GM20000 (cell line): ENCODE data around the gene PTPN18.
A peak's percentile ranks its signal among the peaks of the same experiment; 100 is the strongest.

ENCODE experiments used
- DNase-seq: peaks from one replicate; pipeline ENCODE4 v3.0.0; 2012; ENCODE audit warnings: low spot score
- CTCF ChIP-seq: IDR thresholded peaks from 2 replicates; pipeline ENCODE4 v1.5.1; 2012; ENCODE audit warnings: mild to moderate bottlenecking, control low read depth; ENCODE audit errors: extremely low read depth, missing control alignments

The PTPN18 gene

DNA sequence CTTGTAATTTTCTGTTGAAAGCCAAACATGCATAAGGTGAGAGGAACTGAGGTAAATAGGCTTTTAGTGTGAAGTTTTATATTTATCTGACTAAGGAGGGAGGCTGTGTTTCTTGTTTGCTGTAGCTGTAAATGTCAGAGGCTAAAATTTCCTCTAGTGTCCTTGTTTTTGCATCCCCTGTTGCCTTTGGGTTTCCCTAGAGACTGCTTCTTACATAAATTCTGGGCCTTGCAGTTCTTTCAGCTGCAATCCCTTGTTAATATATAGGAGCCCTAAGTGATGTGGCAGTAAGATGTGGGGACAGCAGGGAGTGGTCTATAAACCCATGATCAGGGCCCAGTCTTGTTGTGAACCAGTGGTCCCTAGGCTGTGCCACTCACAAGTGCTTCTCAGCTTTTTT is 20.6 kb upstream of the PTPN18 start:
- DNase-seq, result no peak
- no peak for TF ChIP-seq CTCF

DNA sequence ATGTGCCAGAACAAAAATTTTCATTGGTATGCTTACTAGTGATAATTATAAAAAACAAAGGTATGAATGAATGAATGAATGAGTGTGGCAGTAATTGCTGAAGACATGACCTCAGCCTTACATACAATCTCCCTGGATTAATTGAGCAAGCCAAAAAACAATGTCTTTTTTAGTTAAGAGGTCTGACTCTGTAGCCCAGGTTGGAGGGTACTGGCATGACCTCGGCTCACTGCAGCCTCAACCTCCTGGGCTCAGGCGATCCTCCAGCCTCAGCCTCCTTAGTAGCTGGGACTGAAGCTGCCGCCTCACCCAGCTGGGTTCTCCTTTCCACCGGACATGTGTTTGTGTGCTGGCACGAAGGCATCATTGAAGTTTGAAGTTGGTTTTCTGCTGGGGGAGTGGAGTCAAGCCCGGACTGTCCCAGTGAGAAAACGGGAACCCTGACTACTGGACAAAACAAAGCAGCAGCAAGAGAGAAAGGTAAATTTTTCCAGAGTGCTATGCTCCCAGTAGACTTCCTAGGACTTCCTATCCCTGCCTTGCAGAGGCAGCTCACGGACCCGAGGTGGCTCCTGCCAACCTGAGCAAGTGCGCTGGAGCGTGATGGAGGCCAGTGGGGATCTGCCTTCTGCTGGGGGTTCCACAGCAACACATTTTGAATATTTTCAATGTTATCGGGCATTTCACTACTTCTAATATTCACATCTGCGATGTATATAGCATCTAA is 19.5 kb upstream of the PTPN18 start:
- no peak for TF ChIP-seq CTCF
- no peak for DNase-seq

DNA sequence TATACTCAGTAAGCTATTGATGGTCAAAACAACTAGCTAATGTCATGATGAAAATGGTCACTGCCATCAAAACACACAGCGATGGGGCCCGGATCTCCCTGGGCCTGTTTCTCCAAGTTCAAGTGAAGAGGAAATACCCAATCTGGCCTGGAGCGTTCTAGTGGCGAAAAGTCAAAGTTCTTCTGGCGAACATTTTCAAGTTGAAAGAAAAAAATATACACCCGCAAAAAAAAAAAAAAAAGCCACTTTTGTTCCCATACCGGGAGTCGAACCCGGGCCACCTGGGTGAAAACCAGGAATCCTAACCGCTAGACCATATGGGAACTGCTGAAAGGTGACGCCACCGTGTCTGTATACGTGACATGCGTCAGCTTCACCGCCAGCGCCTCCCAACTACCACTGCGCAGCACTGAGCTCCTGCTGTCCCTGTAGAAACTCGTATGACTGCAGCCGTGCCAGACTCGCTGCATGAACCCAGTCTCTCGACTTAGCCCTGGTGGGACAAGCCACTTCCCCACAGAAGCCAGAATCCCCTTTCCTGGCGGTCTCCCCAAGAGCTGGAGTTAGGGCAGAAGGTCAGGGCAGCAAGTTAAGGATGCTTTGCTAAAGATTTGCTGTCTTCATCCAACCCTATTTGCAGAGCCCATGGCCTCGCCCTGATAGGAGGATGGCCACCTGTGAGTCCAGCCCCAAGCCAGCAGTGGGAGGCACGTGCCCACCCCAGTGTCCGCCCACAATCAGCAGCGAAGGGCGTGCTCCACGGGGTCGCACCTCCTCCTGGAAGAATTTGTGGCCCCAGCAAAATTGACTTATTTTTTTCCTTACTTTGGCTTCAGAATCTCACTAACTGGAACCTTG is 18.8 kb upstream of the PTPN18 start:
- peak; percentile 86 for DNase-seq

GRCh38 chr2:130337735-130338325 is 18.0 kb upstream of the PTPN18 start:
- DNase-seq, result no peak
- TF ChIP-seq CTCF, result no peak

More for the DNA sequence above, 18.8 kb upstream of the PTPN18 start:
- no peak for TF ChIP-seq CTCF

DNA sequence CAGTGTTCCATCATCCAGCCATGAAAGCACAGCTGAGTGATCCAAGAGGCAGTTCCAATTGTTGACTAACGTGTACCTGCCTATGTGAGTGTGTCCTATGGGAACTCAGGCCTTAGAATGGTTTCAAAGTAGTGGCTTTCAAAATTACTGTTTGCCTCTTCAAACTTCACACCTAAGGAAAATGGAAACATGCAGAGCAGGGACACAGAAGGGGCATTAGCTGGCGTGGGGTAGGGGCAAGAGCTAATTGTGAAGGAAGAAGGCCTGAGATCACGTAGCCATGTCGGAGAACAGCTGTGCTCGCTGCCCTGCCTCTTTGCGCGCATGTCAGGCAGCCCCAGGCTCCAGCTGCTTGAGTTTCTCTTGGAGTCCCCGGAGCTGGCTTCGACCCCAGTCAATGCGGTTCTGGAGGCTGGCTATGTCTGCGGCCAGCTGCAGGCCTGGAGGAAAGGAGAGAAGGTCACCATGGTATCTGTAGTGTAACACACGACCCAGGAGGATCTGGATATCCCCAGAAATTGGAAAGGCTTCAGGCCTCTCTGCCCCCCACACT is 17.0 kb upstream of the PTPN18 start:
- no peak for TF ChIP-seq CTCF
- DNase-seq, result no peak

DNA sequence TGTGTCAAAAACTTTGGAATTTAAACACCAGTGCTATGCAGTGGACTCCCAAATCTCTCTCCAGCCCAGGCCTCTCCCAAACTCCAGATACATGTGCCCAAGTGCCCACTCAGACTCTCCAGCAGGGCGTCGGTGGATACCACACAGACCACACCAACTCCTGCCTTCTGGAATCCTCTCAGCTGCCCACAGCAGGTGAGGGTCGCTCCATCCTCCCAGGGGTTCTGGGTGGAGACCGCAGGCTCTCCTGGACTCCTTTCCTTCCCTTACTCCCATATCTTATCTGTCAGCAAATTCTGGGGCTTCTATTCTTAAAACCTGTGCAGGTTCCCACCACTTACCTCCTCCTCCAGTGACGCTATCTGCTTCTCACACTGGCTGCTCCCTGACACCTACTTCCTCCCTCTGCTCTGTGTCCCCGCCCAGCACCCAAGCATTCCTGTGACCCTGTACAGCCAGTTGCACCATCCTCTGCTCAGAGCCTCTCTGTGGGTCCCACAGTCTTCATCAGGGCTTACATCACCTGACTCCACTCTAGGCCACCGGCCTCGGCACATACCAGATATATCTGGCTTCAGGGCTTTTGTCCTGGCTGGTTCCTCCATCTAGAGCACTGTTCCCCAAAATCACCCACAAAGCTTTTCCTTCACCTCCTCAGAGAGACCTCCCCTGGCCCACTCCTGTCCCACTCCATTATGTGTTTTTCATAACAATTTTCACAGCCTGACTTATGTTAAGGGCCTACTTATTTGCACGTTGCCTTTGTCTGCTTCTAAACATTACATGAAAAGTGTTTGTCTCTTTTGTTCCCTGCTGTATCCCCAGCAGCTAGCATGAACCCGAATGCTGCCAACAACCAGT is 15.7 kb upstream of the PTPN18 start:
- no peak for TF ChIP-seq CTCF
- DNase-seq, result no peak
